Measurements from ENCODE around the gene SLC2A1. TPM values are rescaled to one million over a fixed set of nuclear protein-coding genes. Genes with fewer than 3 reads are reported as not detected.

Gene SLC2A1
- total and polyA plus RNA-seq, 2 of the 13 experiments (the other 11 are each of a cell fraction or from before 2014, with no cell fraction given): 125 to 423 TPM

DNA sequence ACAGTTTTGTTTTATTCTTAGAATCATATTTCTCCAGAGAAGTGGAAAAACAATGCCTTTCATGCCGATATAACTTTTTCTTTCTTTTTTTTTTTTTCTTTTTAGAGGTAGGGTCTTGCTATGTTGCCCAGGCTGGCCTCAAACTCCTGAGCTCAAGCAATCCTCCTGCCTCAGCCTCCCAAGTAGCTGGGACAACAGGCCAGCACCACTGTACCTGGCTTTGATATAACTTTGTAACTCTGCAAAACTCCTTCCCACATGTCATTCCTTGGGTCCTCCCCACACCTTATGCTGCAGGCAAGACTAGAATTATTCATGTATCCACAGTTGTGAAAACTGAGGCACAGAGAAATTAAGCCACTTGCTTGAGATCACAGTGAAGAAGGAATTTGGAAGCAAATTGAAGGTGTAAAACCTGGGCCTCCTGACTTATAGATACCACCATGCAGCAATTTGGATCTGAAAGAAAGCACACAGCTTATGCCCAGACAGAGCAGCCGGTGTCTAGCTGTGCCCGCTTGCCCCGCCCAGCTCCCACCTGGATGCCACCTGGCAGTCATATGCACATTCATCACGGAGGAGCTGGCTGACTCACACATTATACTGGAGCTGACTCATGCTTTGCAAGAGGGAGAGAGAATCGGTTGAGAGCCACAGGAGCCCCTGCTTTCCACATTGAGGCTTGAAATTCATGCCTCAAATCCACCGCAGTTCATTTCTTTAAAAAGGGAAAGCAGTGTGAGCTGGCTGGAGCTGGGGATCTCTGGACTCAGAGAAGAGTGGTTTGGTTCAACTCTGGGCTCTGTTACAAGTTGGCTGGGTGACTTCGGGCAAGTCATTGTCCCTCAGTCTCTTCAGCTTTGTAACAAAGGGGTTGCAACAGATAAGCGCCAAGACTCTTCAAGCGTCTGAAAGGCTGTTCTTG, 8.3 kb upstream of the SLC2A1 start (continued):
- TF ChIP-seq, protein P1, sequence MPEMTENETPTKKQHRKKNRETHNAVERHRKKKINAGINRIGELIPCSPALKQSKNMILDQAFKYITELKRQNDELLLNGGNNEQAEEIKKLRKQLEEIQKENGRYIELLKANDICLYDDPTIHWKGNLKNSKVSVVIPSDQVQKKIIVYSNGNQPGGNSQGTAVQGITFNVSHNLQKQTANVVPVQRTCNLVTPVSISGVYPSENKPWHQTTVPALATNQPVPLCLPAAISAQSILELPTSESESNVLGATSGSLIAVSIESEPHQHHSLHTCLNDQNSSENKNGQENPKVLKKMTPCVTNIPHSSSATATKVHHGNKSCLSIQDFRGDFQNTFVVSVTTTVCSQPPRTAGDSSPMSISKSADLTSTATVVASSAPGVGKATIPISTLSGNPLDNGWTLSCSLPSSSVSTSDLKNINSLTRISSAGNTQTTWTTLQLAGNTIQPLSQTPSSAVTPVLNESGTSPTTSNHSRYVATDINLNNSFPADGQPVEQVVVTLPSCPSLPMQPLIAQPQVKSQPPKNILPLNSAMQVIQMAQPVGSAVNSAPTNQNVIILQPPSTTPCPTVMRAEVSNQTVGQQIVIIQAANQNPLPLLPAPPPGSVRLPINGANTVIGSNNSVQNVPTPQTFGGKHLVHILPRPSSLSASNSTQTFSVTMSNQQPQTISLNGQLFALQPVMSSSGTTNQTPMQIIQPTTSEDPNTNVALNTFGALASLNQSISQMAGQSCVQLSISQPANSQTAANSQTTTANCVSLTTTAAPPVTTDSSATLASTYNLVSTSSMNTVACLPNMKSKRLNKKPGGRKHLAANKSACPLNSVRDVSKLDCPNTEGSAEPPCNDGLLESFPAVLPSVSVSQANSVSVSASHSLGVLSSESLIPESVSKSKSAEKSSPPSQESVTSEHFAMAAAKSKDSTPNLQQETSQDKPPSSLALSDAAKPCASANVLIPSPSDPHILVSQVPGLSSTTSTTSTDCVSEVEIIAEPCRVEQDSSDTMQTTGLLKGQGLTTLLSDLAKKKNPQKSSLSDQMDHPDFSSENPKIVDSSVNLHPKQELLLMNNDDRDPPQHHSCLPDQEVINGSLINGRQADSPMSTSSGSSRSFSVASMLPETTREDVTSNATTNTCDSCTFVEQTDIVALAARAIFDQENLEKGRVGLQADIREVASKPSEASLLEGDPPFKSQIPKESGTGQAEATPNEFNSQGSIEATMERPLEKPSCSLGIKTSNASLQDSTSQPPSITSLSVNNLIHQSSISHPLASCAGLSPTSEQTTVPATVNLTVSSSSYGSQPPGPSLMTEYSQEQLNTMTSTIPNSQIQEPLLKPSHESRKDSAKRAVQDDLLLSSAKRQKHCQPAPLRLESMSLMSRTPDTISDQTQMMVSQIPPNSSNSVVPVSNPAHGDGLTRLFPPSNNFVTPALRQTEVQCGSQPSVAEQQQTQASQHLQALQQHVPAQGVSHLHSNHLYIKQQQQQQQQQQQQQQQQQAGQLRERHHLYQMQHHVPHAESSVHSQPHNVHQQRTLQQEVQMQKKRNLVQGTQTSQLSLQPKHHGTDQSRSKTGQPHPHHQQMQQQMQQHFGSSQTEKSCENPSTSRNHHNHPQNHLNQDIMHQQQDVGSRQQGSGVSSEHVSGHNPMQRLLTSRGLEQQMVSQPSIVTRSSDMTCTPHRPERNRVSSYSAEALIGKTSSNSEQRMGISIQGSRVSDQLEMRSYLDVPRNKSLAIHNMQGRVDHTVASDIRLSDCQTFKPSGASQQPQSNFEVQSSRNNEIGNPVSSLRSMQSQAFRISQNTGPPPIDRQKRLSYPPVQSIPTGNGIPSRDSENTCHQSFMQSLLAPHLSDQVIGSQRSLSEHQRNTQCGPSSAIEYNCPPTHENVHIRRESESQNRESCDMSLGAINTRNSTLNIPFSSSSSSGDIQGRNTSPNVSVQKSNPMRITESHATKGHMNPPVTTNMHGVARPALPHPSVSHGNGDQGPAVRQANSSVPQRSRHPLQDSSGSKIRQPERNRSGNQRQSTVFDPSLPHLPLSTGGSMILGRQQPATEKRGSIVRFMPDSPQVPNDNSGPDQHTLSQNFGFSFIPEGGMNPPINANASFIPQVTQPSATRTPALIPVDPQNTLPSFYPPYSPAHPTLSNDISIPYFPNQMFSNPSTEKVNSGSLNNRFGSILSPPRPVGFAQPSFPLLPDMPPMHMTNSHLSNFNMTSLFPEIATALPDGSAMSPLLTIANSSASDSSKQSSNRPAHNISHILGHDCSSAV (CRISPR knock-in tag; IDR thresholded peaks at IDR 0.05; ENCODE audit: borderline replicate concordance): no peak
- TF ChIP-seq SALL1 (CRISPR knock-in tag; IDR thresholded peaks at IDR 0.05) (peak; percentile 20; the same call in 1 of the 2 replicates), ZNF607 (CRISPR knock-in tag; IDR thresholded peaks at IDR 0.05; ENCODE audit: borderline replicate concordance) (no peak), MAFK (conservative IDR thresholded peaks at IDR 0.05 in 1 of 2, IDR thresholded peaks at IDR 0.05 in 1 of 2; ENCODE audit: low read length in 2 of 2) (peak; percentile 10 to 60; a peak in 3 of 4 replicates), RARA (CRISPR knock-in tag; IDR thresholded peaks at IDR 0.05) (no peak), HNRNPL (IDR thresholded peaks at IDR 0.05; ENCODE audit: low read depth, low read length) (peak; percentile 67; the same call in 1 of the 2 replicates), SIX1 (CRISPR knock-in tag; IDR thresholded peaks at IDR 0.05; ENCODE audit: borderline replicate concordance) (no peak), ZNF121 (CRISPR knock-in tag; IDR thresholded peaks at IDR 0.05) (peak; percentile 46; the same call in 1 of the 2 replicates)
- TF ChIP-seq, protein P2, sequence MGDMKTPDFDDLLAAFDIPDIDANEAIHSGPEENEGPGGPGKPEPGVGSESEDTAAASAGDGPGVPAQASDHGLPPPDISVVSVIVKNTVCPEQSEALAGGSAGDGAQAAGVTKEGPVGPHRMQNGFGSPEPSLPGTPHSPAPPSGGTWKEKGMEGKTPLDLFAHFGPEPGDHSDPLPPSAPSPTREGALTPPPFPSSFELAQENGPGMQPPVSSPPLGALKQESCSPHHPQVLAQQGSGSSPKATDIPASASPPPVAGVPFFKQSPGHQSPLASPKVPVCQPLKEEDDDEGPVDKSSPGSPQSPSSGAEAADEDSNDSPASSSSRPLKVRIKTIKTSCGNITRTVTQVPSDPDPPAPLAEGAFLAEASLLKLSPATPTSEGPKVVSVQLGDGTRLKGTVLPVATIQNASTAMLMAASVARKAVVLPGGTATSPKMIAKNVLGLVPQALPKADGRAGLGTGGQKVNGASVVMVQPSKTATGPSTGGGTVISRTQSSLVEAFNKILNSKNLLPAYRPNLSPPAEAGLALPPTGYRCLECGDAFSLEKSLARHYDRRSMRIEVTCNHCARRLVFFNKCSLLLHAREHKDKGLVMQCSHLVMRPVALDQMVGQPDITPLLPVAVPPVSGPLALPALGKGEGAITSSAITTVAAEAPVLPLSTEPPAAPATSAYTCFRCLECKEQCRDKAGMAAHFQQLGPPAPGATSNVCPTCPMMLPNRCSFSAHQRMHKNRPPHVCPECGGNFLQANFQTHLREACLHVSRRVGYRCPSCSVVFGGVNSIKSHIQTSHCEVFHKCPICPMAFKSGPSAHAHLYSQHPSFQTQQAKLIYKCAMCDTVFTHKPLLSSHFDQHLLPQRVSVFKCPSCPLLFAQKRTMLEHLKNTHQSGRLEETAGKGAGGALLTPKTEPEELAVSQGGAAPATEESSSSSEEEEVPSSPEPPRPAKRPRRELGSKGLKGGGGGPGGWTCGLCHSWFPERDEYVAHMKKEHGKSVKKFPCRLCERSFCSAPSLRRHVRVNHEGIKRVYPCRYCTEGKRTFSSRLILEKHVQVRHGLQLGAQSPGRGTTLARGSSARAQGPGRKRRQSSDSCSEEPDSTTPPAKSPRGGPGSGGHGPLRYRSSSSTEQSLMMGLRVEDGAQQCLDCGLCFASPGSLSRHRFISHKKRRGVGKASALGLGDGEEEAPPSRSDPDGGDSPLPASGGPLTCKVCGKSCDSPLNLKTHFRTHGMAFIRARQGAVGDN (CRISPR knock-in tag; IDR thresholded peaks at IDR 0.05): peak; percentile 38; the same call in 1 of the 2 replicates
- TF ChIP-seq, protein P3, sequence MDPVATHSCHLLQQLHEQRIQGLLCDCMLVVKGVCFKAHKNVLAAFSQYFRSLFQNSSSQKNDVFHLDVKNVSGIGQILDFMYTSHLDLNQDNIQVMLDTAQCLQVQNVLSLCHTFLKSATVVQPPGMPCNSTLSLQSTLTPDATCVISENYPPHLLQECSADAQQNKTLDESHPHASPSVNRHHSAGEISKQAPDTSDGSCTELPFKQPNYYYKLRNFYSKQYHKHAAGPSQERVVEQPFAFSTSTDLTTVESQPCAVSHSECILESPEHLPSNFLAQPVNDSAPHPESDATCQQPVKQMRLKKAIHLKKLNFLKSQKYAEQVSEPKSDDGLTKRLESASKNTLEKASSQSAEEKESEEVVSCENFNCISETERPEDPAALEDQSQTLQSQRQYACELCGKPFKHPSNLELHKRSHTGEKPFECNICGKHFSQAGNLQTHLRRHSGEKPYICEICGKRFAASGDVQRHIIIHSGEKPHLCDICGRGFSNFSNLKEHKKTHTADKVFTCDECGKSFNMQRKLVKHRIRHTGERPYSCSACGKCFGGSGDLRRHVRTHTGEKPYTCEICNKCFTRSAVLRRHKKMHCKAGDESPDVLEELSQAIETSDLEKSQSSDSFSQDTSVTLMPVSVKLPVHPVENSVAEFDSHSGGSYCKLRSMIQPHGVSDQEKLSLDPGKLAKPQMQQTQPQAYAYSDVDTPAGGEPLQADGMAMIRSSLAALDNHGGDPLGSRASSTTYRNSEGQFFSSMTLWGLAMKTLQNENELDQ (CRISPR knock-in tag; IDR thresholded peaks at IDR 0.05; ENCODE audit: borderline replicate concordance): no peak
- TF ChIP-seq, protein P4, sequence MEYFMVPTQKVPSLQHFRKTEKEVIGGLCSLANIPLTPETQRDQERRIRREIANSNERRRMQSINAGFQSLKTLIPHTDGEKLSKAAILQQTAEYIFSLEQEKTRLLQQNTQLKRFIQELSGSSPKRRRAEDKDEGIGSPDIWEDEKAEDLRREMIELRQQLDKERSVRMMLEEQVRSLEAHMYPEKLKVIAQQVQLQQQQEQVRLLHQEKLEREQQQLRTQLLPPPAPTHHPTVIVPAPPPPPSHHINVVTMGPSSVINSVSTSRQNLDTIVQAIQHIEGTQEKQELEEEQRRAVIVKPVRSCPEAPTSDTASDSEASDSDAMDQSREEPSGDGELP (IDR thresholded peaks at IDR 0.05; ENCODE audit: borderline replicate concordance, low read depth): peak; percentile 40; the same call in 1 of the 2 replicates
